SK-N-SH treated with all-trans-retinoic acid at 6 μM for 48 hours (cell line): Measurements from ENCODE around the gene COPZ2.

Source experiments
- CSRNP3 ChIP-seq: fragments of 250-450 bp; sonication (Bioruptor Pico); IDR thresholded peaks from 2 replicates; pipeline ENCODE4 v1.5.1; 2021; ENCODE audit warnings: mild to moderate bottlenecking, moderate library complexity
- ESRRG ChIP-seq: fragments of 250-450 bp; sonication (Bioruptor Pico); IDR thresholded peaks from 2 replicates; pipeline ENCODE4 v1.6.1; 2021; ENCODE audit warnings: mild to moderate bottlenecking
- TCF4 ChIP-seq: fragments of 250-450 bp; sonication (Bioruptor Pico); IDR thresholded peaks from 2 replicates; pipeline ENCODE4 v1.8.0; 2021; ENCODE audit warnings: mild to moderate bottlenecking, moderate library complexity, borderline replicate concordance

GRCh38 chr17:48057626-48058025 is 20.0 kb upstream of the COPZ2 start:
- TF ChIP-seq TCF4 = no peak
- no peak for TF ChIP-seq ESRRG (CRISPR knock-in tag)
- no peak for TF ChIP-seq CSRNP3 (CRISPR knock-in tag)
